ENCODE results near the gene EIF5.

GRCh38 chr14:103343164-103343879 is 9.3 kb downstream of the EIF5 start:
- TF ChIP-seq POLR2A (IDR thresholded peaks at IDR 0.05): no peak
- TF ChIP-seq CTCF (IDR thresholded peaks at IDR 0.05): no peak
